Renal pelvis (tissue), 12 donors: ENCODE data around the gene FRMD6. TPM values are rescaled to one million over a fixed set of nuclear protein-coding genes. Genes with fewer than 3 reads are reported as not detected.

Experiments
- DNase-seq: peaks from one replicate; pipeline ENCODE4 v3.0.0-alpha.2; 2013
- long read RNA-seq, 16 experiments: transcript quantifications; one replicate each; lab custom pipeline, GENCODE V29; 2026
- polyA plus RNA-seq, 3 donors: library from polyadenylated mRNA; unstranded; fragments of 120-200 nt; gene quantifications; one replicate each; pipeline ENCODE4 v1.2.1, GENCODE V29; 2013; ENCODE audit not compliant: insufficient read length in 3 of 3

The FRMD6 gene
- polyA plus RNA-seq, result 10 to 100 TPM; 14.5 to 17.9 (median 16.7) TPM
- long read RNA-seq, donor 1, full-length matches to known transcripts, result 1 of 1 reads
- long read RNA-seq, donor 1, partial matches to known transcripts, result 0 of 1 reads
- long read RNA-seq, donor 1, other reads (novel, unspliced or antisense), result 0 of 1 reads
- long read RNA-seq, donor 2, full-length matches to known transcripts, result 3 of 23 reads
- long read RNA-seq, donor 2, partial matches to known transcripts, result 20 of 23 reads
- long read RNA-seq, donor 2, other reads (novel, unspliced or antisense), result 0 of 23 reads
- long read RNA-seq, donor 3, full-length matches to known transcripts, result 1 of 1 reads
- long read RNA-seq, donor 3, partial matches to known transcripts, result 0 of 1 reads
- long read RNA-seq, donor 3, other reads (novel, unspliced or antisense), result 0 of 1 reads
- long read RNA-seq, donor 4, full-length matches to known transcripts, result 2 of 2 reads
- long read RNA-seq, donor 4, partial matches to known transcripts, result 0 of 2 reads
- long read RNA-seq, donor 4, other reads (novel, unspliced or antisense), result 0 of 2 reads
- long read RNA-seq, donor 5, full-length matches to known transcripts, result 1 of 1 reads
- long read RNA-seq, donor 5, partial matches to known transcripts, result 0 of 1 reads
- long read RNA-seq, donor 5, other reads (novel, unspliced or antisense), result 0 of 1 reads
- long read RNA-seq, donor 6, full-length matches to known transcripts, result 2 of 2 reads
- long read RNA-seq, donor 6, partial matches to known transcripts, result 0 of 2 reads
- long read RNA-seq, donor 6, other reads (novel, unspliced or antisense), result 0 of 2 reads
- long read RNA-seq, donor 7, full-length matches to known transcripts, result 1 of 1 reads
- long read RNA-seq, donor 7, partial matches to known transcripts, result 0 of 1 reads
- long read RNA-seq, donor 7, other reads (novel, unspliced or antisense), result 0 of 1 reads
- long read RNA-seq, donor 8, full-length matches to known transcripts, result 2 of 2 reads
- long read RNA-seq, donor 8, partial matches to known transcripts, result 0 of 2 reads
- long read RNA-seq, donor 8, other reads (novel, unspliced or antisense), result 0 of 2 reads
- long read RNA-seq, donor 9, partial matches to known transcripts, result 0 of 1 reads
- long read RNA-seq, donor 9, other reads (novel, unspliced or antisense), result 0 of 1 reads
- long read RNA-seq, donor 10, full-length matches to known transcripts, result 1 of 1 reads
- long read RNA-seq, donor 10, partial matches to known transcripts, result 0 of 1 reads
- long read RNA-seq, donor 10, other reads (novel, unspliced or antisense), result 0 of 1 reads
- long read RNA-seq, donor 11, full-length matches to known transcripts, result 3 of 3 reads
- long read RNA-seq, donor 11, partial matches to known transcripts, result 0 of 3 reads
- long read RNA-seq, donor 11, other reads (novel, unspliced or antisense), result 0 of 3 reads
- long read RNA-seq, donor 12, full-length matches to known transcripts, result 3 of 3 reads
- long read RNA-seq, donor 12, partial matches to known transcripts, result 0 of 3 reads
- long read RNA-seq, donor 12, other reads (novel, unspliced or antisense), result 0 of 3 reads
- long read RNA-seq, donor 13, partial matches to known transcripts, result 0 of 2 reads
- long read RNA-seq, donor 13, other reads (novel, unspliced or antisense), result 0 of 2 reads
- long read RNA-seq, donor 14, result 0 reads
- long read RNA-seq, donor 15, result 0 reads
- long read RNA-seq, donor 16, full-length matches to known transcripts, result 3 of 3 reads
- long read RNA-seq, donor 16, partial matches to known transcripts, result 0 of 3 reads
- long read RNA-seq, donor 16, other reads (novel, unspliced or antisense), result 0 of 3 reads

DNA sequence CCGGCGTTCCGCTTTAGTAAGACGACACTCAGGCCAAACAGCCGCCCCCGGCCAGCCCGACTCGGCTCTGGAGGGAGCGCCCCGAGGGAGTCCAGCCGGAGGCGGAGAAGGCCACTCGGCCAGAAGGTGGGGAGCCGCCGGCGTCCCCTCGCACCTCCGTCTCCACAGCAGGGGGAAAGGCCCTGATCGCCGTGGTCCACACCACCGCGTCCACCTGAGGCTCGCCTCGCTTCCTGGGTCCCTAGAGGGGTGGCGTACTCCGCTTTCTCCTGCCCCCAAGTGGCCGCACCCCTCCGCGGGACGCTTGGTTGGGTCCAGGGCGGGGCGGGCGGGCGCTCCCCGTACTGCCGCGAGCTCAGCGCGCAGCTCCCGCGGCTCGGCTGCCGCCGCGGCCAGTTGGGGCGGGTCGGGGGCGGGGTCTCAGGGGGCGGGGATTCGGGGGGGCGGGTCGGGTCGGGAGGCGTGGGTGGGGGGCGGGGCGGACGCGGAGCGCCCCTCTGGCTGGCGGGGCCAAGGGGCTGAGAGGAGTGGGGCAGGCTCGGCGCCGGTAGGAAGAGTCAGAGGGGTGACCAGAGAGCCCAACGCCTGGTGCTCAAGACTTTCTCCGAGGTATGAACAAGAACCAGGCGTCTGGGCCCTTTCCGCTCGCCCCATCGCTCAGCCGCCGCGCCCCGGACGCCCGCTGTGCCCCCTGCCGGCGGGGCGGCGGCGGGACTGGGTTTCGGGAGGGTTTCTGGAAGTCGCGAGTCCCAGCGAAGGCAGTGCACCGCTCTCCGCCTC lies at the start of gene FRMD6:
TSS of gene FRMD6 (plus strand) at position 523 of the 780 bp plus-strand sequence. CDS start 37,927 bp downstream, outside the sequence.
- DNase-seq, result peak; percentile 89

DNA sequence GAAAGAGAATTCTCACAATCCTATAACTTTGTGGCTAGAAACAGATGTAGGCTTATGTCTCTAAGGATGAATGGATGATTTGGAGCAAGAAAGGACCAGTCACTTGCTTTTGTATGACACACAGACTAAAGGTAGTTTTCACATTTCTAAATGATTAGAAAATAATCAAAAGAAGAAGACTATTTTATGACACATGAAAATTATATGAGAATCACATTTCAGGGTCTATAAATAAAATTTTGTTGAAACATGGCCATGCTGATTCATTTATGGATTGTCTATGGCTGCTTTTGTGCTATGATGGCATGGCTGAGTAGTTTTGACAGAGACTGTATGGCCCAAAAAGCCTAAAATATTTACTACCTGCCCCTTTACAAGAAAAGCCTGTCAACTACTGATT lies 49.4 kb upstream of the FRMD6 start:
- DNase-seq, result no peak

DNA sequence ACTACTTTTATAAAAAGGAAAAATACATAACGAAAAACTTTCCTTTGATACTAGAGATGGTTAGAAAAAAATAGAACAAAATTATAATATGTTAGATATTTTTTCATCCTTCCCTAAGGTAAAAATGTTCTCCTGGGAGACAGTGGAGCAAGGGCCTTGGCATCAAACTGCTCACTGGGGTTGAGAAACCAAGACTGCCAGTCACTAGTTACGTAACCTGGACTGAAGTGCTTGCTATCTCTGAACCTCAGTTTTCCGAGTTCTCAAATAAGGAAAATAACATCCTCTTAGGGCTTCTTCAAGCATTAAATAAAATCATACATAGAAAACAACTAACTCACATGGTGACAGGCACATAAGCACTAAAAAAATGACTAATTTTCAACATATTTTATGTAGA lies 48.2 kb upstream of the FRMD6 start:
- no peak for DNase-seq

DNA sequence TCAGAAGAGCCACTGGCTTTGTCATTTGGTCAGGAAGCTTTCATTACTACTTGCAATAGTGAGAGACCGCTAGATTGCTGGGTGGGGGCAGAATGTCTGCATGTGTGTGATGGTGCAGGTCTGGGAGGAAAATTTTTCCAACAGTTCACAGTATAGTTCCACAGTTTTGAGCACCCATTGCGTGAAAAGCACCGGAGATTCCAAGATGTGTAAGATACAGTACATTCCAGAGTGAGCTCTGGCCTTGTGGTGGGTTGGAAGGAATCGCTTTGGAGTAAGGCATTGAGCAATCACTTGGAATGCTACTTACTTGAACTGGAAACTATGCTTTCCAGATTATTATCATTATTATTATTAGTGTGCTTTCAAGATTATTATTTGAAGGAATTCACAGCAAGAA lies 47.6 kb upstream of the FRMD6 start:
- DNase-seq, result no peak

DNA sequence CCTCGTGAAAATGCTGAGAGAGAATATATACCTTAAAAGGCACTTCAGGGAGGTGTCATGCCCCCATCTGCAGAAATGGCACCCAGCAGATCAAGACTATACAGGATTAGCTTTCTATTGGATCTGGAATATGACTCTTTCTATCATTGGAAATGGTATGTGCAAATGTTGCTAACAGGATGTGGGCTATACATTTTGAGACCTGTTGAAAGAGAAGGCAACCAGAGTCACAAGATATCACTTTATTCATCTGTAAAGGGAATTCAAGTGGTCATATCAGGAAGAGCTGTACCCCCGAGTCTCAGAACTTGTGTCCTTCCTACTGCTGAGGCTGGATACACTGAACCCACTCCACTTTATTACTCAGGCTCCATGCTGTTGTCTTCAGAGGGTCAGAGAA lies 46.1 kb upstream of the FRMD6 start:
- no peak for DNase-seq

DNA sequence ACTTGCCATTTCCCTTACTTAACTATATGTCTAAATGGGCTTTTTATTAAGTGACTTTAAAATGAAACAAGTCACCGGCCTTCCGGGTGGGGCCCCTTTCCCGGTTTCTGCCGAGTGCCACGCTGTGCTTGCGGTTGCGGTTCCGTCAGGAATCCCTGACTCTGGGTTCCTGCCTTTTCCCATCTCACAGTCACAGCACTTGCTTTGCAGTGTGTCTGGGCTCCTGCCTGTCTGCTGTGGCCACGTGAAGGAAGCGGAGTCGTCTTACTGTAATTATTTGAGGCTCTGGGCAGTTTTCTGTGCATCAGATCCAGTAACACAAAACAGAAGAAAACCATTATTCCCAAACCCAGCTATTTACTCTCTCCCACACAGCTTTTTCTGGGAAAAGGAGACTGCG lies 44.0 kb upstream of the FRMD6 start:
- no peak for DNase-seq

DNA sequence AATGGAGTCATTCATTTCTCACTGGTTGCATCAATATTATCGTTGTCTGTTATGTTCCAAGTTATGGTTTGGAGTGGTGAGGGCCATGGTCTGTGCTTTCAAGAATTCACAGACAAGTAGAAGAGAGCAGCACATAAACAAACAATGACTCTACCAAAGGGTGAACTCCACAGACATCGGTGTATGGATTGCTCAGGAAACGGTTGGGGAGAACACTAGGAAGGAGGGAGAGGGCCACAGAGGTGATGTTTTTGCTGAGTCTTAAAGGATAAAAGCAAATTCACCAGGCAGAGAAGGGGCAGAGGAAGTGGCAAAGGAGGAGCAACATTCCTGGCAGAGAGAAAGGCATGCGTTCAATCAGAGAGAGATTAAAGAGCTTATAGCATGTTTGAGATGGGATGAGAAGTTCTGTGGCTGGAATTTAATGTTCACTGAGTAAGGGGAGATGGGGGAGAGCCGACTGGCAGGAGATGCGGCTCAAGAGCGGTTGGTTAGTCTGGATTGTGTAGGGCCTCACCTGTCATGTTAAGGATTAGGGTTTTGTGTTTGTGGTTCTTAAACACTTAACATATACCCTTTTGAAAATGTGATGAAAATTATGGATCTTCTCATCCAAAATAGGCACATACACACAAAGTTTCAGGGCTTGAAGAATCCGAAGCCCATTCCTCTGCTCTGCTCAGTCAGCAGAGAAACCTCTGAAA lies 42.3 kb upstream of the FRMD6 start:
- no peak for DNase-seq

DNA sequence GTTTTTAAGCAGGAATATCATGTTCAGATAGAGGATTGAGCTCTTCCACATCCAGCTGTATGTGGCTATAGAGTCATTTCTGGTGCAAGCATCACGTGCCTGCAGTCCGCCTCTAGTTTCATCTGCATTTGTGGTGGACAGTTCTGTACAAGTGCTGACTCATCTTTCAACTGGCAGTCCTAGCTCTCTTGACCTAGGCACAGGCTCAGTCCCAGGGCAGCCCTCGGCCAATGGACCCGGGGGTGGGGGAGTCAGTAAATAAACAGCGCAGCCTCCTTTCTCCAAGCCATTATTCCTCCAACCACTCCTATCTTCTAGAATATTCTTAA lies 41.8 kb upstream of the FRMD6 start:
- DNase-seq, result no peak

DNA sequence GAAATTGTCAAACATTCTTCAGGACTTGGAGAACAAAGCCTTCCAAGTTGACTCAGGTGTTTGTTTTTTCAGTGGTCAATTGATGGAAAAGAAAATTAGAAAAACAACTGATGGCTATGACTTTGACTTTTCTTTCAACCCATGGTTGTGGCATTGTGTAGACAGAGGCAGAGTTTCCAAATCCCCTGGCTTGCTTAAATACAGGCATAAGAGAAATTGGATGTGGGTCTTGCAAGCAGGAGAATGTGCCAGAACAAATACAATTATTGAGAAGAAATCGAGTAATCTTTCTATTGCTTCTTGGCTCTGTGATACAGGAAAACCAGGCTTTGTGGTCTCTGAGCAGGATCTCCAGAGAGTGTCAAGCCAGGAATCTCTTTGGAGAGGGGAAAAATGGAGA lies 40.9 kb upstream of the FRMD6 start:
- no peak for DNase-seq

DNA sequence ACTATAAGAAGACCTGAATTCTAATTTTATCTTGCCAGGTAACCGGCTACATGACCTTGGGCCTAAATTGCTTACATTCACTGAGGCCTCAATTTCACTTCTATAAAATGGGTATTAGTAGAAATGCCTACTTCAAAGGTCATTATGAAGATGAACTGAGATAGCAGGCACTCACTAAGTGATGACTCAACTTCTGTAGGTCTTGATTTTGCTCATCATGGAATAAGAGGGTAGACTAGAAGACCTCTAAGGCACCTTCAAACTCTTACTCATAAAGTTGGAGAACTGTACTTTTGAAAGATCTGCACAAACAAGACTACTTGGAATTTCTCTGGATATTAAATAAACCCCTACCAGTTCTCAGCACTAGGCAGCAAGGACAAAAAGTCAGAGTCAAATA lies 39.3 kb upstream of the FRMD6 start:
- DNase-seq, result no peak

DNA sequence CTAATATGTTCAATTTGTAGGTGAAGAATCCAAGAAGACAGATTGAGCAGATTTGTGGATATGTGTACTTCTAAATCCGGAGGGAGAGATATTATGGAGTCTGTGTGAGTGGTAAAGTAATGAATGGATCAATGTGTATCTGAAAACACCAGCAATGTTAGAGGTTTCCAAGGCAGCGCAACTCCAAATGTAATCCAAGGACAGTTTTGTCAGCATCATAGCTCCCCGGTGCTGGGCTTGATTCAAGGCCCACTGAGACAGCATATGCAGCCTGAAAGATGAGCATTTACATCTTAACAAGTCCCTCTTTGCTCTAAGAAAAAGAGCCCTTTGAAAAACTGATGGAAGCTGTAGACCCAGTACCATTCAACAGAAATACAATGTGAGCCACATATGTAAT lies 38.3 kb upstream of the FRMD6 start:
- no peak for DNase-seq

DNA sequence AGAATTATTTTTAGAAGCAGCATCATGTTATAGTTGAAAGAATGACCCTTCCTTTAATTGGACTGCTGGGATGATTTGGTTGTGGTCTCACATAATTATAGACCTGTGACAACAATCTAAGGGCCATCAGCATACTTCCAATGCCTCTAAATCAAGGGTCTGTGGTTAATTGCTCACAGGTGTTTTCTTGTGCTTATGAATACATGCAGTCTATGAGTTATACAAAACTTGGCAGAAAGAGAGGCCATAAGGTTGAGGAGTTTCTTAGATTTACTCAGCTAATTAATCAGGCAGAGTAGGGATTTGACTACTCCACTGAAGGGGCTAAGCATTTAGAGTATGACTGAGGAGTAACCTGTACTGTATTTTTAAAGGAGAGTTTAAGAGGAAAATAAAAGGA lies 37.0 kb upstream of the FRMD6 start:
- peak; percentile 23 for DNase-seq

DNA sequence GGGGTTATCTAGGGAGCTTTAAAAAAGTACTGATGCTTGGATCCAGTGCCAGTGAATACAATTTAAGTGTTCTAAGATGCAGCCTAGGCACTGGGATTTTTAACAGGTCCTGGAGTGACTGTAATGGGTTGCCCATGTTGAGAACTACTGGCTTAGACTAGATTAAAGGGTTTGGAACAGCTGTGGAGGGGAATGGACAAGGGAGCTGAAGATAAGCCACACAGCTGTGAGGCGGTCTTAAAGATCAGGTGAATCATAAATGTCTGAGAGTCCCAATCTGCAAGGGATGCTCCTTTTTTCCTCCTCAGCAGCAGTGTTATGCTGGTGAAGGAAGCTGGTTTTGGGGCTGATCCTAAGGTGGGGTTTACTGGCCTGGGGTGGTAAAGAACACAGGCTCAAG lies 35.5 kb upstream of the FRMD6 start:
- DNase-seq, result no peak

DNA sequence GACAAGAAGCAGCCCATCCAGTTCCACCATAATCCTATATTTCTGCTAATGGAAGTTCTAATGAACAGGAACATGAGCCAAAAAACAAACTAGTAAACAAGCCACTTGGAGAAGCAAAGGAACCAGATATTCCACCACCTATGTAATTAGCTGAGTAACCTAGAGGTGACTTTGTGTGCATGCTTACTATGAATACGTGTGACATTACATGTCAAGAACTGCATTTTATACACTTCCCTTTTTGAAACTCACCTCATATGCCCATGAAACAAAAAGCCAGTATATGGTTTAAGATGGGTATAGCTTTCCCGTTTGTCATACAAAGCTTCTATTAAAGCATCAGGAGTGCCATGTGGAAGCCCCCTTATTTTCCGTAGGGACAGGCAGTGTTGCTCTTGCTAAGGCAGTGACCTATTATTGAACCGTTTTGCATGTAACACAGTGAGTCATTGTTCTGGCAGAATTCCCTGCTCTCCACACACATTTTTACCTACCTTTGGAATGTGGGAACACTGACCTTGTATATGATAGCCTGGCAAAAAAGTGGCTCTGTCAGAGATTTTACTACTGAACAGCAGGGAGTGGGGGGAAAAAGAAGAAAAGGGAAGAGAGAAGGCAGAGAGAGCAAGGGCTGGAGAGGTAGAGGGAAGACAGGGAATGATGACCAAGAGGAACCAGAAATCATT lies 34.8 kb upstream of the FRMD6 start:
- peak; percentile 28 for DNase-seq

DNA sequence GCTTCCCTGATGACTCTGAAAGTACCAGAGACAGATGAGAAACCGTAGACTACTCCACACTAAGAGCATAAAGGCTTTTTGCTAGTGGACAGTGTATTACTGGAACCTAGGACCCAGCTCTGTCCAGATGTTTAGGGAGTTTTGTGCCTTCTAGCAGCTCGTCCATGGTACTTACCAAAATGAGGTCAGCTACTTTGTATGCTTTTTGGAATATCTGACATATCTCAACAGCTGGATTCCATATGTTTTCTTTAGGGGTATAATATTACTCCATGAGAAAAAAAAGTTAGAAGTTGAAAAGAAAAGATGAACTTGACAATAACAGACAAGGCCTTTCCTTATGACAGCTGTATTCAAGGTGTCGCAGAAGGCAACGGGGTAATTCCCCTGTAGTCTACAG lies 32.1 kb upstream of the FRMD6 start:
- no peak for DNase-seq

DNA sequence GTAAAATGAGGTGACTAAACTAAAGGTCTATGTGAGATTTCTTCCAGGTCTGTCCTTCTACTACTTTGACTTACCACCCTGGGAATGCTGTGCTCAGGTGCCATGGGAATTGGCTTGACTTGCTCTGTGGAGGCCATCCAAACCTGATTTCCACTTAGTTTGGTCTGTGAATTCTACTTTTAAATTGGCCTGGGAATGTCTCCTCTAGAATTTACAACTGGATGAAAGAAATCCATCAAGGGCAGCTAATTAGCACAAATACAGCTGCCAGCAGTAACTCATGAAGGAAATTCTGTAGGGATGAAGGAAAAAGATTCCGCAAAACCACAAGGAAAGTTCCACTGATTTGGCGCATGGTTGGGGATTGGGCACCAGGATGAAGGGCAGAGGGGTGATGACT lies 31.7 kb upstream of the FRMD6 start:
- DNase-seq, result no peak

DNA sequence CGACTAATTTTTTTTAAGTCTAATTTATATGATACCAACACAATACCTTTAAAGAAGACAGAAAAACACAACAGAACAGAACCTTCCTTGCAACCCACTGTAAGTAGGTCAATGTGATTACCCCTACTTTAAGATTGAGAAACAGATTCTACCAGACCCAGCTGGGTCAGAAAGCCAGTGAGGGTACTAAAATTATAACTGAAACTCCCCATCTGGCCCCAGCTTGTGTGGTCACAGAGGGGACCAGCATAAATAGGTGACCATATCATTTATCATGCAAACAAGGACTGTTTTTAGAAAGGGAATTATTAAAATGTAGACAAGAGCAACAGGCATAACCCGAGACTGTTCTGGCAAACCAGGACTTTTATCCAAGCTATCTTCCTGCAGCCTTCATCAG lies 30.1 kb upstream of the FRMD6 start:
- DNase-seq, result no peak

DNA sequence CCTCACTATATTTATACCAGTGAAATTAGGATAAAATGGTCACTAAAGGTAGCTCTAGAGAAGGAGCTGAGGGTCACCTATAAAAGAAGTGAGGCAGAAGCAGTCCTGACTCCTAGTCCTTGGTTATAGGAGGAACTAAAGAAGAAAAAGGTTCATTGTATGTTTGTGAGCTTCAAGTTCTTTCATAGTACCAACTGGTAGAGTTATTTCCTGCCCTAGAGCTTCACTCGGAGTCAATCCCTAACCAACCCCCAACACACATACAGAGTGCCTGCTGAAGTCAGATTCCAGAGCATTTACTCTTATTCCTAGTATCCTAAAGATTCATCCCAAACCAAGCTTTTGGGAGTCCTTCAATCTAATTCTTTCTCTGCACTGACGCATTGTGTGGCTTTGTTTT lies 29.3 kb upstream of the FRMD6 start:
- no peak for DNase-seq

DNA sequence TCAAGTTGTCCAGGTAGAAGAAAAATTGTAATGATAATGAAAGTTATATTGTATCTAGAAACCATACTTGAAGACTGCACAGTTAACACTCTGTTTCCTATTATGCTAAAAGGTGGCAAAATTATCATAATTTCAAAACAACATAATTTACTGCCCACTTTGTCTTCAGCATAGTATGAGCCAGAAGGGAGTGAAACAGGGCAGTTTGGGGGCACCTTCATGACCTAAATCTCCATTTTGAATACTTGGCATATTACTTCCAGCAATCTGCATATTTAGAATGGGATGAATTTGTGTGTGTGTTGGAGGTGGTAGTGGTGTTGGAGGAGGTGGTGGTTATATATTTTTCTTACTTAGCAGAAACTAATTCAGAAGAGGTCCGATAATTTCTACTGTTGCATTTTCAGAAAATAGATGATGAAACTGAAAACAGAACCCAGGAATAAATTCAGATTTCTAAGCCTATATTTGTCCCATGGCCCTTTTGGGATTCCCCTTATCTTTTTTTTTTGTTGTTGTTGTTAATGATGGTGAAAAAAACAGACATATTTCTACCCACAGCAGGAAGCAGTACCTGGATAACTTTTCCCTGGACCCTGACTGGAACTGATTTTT lies 26.6 kb upstream of the FRMD6 start:
- no peak for DNase-seq
